GM18498 (cell line): Measurements from ENCODE around the gene MAN1A1.
"Not testable (repeated sequence)": the region's sequence is repeated elsewhere in the genome, so short reads cannot be mapped to it uniquely, and the experiment has no call there.

Source experiments
- ATAC-seq: cut with Tn5 transposase; IDR thresholded peaks from one replicate; pipeline ENCODE4 v1.9.1; 2021; ENCODE audit warnings: mild to moderate bottlenecking, moderate library complexity; ENCODE audit not compliant: unreplicated experiment

MAN1A1 gene

GRCh38 chr6:119307056-119307455, 42.5 kb downstream of the MAN1A1 start:
- no peak for ATAC-seq

DNA sequence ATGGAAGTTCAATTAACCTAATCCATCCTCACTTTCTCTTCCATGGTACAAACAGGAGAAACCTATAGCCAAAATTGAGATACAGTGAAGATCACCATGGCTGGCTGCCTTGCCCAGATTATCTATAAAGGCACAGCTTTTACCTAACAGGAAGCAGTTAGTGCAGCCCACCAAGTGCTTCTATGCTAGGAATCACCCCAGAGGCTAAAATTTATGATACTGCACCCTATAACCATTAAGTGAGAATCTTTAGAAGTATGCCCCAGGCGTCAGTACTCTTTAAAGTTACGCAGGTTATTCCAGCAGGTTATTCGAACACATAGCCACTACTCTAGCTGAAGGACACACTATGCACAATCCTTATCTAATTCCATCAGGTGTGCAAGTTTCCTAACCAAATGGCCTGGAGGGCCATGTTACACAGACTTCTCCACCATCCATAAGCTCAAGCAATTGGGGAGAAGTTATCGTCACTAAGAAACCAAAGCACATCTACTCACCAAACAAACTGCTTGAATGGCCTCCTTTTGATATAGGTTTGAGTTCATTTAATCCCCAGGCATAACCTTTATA, 43.1 kb downstream of the MAN1A1 start:
- no peak for ATAC-seq

DNA sequence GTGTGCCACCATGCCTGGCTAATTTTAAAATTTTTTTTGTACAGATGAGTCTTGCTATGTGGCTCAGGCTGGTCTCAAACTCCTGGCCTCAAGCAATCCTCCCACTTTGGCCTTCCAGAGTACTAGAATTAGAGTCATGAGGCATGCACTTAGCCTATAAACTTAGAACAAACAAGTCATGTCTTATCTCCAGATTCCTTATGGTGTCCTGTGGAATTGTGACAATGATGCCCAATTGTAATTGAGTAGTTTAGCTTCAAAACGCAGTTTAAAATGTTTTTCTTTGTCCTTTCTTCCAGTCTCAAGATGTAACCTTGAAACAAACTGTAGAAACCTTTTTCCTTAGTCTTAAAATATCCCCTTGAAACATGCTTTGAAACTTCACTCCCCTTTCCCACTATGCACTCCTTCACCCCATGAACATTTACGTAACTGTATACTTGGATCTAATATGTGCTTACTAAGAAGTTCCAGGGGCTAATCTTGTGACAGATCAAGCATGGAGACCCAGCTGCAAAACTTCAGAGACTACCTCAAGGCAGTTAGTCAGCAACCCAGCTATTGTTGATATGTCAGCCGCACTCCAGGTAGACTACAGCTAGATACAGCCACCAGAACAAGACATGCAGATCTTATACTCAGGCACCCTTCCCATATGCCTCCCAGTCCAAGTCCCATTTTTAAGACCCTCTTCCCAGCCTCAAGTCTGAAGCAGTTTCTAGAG, 46.2 kb downstream of the MAN1A1 start:
- no peak for ATAC-seq

GRCh38 chr6:119301429-119301828, 48.1 kb downstream of the MAN1A1 start:
- ATAC-seq: no peak

DNA sequence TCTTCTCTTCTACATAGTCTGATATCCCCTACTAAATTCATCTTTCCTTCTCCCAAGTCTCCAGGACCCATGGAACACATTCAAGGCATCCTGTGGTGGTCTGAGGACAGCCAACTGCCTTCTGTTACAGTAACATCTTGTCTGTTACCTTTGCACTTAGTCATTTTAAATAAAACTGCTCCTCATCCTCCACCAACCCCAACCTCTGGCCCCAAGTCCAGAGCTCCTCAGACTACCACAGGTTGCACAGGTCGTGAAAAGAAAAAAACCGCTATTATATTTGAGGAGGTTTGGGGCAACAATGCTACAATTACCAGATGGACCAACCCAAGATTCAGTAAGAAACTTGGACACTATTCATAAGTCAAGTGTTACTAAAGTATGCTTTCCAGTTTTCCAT, 49.9 kb downstream of the MAN1A1 start:
- ATAC-seq: no peak

GRCh38 chr6:119297049-119297448, 52.5 kb downstream of the MAN1A1 start:
- ATAC-seq: no peak

GRCh38 chr6:119296036-119297035, 53.2 kb downstream of the MAN1A1 start:
- ATAC-seq: peak; percentile 45

GRCh38 chr6:119294984-119295383, 54.6 kb downstream of the MAN1A1 start:
- peak; percentile 69 for ATAC-seq

DNA sequence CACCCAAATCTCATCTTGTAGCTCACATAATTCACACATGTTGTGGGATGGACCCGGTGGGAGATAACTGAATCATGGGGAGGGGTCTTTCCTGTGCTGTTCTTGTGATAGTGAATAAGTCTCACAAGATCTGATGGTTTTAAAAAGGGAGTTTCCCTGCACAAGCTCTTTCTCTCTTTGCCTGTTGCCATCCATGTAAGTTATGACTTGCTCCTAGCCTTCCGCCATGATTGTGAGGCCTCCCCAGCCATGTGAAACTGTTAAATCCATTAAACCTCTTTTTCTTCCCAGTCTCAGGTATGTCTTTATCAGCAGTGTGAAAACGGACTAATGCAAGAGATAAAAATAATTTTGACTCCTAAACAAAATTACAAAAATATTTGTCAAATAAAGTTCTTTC, 58.5 kb downstream of the MAN1A1 start:
- ATAC-seq: not testable (repeated sequence)

- no peak for ATAC-seq
Measured at GRCh38 chr6:119290306-119290705, 59.3 kb downstream of the MAN1A1 start.

- no peak for ATAC-seq
Measured at GRCh38 chr6:119289651-119290050, 59.9 kb downstream of the MAN1A1 start.

DNA sequence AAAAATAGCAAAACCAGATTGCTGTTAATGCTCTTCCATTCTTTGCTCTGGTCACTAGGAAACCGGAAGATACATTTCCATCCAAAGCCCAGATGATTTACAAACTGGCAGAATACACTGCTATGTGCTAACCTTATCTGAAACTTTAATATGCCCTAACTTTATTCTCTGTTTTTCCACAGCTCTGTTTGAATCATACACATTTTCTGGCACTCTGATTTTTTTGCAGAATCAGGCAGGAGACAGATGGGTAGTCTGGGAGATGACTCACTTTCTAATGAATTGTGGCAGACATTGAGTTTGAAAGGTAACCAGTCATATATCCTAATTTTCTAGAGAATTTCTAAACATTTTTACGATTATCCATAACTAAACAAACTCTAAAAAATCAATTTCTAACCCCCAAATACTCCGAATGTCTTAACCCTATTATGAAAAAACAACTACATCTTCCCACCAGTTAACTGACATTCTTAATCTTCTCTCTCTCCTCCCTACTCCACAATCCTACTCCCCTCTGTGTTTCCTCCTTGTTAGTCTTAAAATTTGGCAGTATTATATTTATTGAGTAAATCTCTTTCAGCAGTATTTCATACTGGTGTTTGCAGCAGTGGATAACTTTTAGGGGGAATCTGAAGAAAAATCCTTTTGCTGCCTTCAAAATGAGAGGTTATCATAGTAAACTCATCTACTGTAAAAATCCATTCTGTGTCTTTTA, 63.5 kb downstream of the MAN1A1 start:
- ATAC-seq: no peak

DNA sequence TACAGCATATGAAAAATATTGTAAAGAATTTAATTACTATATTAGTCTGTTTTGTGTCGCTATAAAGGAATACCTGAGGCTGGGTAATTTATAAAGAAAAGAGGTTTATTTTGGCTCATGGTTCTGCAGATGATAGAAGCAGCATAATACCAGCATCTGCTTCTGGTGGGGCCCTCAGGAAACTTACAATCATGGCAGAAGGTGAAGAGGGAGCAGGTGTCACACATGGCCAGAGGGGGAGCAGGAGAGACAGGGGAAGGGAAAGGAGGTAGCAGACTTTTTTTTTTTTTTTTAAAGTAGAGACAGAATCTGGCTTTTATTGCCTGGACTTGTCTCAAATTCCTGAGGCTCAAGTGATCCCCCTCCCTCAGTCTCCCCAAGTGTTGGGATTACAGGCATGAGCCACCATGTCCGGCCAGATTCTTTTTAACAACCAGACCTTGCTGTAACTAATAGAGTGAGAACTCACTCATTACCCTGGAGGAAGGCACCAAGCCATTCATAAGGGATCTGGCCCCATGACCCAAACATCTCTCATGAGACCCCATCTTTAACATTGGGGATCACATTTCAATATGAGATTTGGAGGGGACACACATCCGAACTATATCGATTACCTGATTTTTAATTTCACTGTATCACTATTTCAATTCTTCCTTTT, 64.6 kb downstream of the MAN1A1 start:
- no peak for ATAC-seq

GRCh38 chr6:119283979-119284545, 65.5 kb downstream of the MAN1A1 start:
- no peak for ATAC-seq

GRCh38 chr6:119283214-119283613, 66.3 kb downstream of the MAN1A1 start:
- ATAC-seq: no peak

DNA sequence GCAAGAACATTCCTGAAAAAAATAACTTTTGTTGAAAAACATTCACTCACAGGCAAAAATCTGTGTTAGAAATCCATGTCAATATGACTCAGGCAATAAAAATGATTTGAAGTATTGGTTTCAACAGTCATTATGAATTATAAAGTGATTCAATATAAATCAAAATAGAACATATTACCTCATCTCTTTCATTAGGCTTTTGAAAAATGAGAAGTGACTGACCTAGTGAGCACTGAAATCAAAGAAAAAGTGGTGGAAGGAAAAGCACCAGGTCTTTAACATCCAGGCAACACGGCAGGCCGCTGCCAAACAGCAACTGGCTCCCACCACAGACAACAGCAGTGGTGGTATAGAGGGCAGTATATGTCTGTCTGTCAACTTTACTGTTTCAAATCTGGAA, 68.9 kb downstream of the MAN1A1 start:
- ATAC-seq: no peak

DNA sequence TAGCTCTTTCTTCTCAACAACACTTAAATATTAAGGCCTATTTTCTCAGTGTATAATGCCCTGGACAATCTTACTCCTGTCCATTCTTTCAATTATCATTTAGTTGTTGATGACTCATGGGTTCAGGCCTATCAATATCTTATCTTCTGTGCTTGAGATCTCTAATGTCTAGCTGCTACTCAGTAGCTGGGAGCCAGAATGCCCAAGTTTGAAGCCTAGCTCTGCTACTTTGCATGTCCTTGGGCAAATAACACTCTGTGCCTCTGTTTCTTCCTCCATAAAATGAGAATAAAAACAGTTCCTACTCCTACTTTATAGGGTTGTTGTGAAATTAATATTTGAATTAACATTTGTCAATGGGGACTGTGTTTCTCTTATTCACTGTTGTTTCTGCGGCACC, 69.5 kb downstream of the MAN1A1 start:
- no peak for ATAC-seq

GRCh38 chr6:119278625-119279024, 70.9 kb downstream of the MAN1A1 start:
- no peak for ATAC-seq

- ATAC-seq: no peak
Measured at GRCh38 chr6:119277052-119277451, 72.5 kb downstream of the MAN1A1 start.

GRCh38 chr6:119276211-119276610, 73.3 kb downstream of the MAN1A1 start:
- ATAC-seq: no peak
